ENCODE data around the gene AOAH. TPM values are rescaled to one million over a fixed set of nuclear protein-coding genes. Genes with fewer than 3 reads are reported as not detected.
"Not testable (repeated sequence)": the region's sequence is repeated elsewhere in the genome, so short reads cannot be mapped to it uniquely, and the experiment has no call there.

The AOAH gene
- total and polyA plus RNA-seq, 4 experiments from 2014 or later: 1.5 to 5.4 (median 4.2) TPM

- peaks cover 0 to 4% of the 10 kb centered on the region in 2 donors for H3K36me3 Mint-ChIP-seq
- POLR2A ChIA-PET (ENCODE audit: partially characterized antibody): interaction anchor here (2.6 kb wide), 1 partner anchor 11 kb away, joined by 16 read pairs; no protein-coding TSS in a partner anchor
- Histone ChIP-seq H3K9me3 (ENCODE audit: control insufficient read depth in 1 of 2, low read length in 2 of 2) (no peaks in the 10 kb centered on the region), H3K27me3 (ENCODE audit: insufficient read depth, low read length) (no peaks in the 10 kb centered on the region), H3K36me3 (ENCODE audit: insufficient read depth, low read length) (no peaks in the 10 kb centered on the region), H3K4me3 (ENCODE audit: low read length in 2 of 2) (no peak overlapping the region), H3K4me1 (ENCODE audit: insufficient read depth, low read length) (no peaks in the 10 kb centered on the region), H3K27ac (ENCODE audit: low read depth, low read length) (no peak overlapping the region)
- no peaks in the 10 kb centered on the region for H3K27me3 Mint-ChIP-seq
- intact Hi-C loops (cut with micrococcal nuclease): no loop called here
- peaks cover 0 to 12% (median 0%) of the 10 kb centered on the region in 4 donors for H3K4me1 Mint-ChIP-seq
- H3K4me3 Mint-ChIP-seq: no peak overlapping the region
- peaks cover 0 to 2% (median 0%) of the 10 kb centered on the region in 8 donors for H3K9me3 Mint-ChIP-seq
- H3K27ac Mint-ChIP-seq: no peak overlapping the region
- CTCF ChIA-PET (ENCODE audit: partially characterized antibody): interaction anchor here (1.3 kb wide), 1 partner anchor 9 kb away, joined by 5 read pairs; no protein-coding TSS in a partner anchor
- no peak for DNase-seq
Measured at GRCh38 chr7:36650320-36650719, 74.0 kb downstream of the AOAH start.

- H3K36me3 Mint-ChIP-seq; H3K27me3 Mint-ChIP-seq; H3K9me3 Mint-ChIP-seq; H3K4me3 ChIP-seq (ENCODE audit: low read length in 2 of 2); H3K4me1 ChIP-seq (ENCODE audit: insufficient read depth, low read length); H3K4me3 Mint-ChIP-seq; H3K27ac Mint-ChIP-seq; DNase-seq; intact Hi-C loops (cut with micrococcal nuclease); H3K36me3 ChIP-seq (ENCODE audit: insufficient read depth, low read length); H3K27ac ChIP-seq (ENCODE audit: low read depth, low read length); H3K9me3 ChIP-seq (ENCODE audit: control insufficient read depth in 1 of 2, low read length in 2 of 2); H3K27me3 ChIP-seq (ENCODE audit: insufficient read depth, low read length): not testable (repeated sequence)
- H3K4me1 Mint-ChIP-seq: peaks cover 0 to 11% (median 5%) of the 10 kb centered on the region in 4 donors
- CTCF ChIA-PET (ENCODE audit: partially characterized antibody): interaction anchor here (0.7 to 1.3 kb wide), 4 partner anchors 8 to 533 kb away, joined by 3 to 5 read pairs (median 4); no protein-coding TSS in a partner anchor
- POLR2A ChIA-PET (ENCODE audit: partially characterized antibody): interaction anchor here (2.6 kb wide), 1 partner anchor 10 kb away, joined by 16 read pairs; no protein-coding TSS in a partner anchor
Measured at GRCh38 chr7:36649319-36649718, 75.0 kb downstream of the AOAH start.

- CTCF ChIA-PET (ENCODE audit: partially characterized antibody): interaction anchor here (0.7 to 1.1 kb wide), 3 partner anchors 20 to 534 kb away, joined by 3 to 4 read pairs (median 4); no protein-coding TSS in a partner anchor
- H3K36me3 ChIP-seq (ENCODE audit: insufficient read depth, low read length): no peaks in the 10 kb centered on the region
- H3K27ac ChIP-seq (ENCODE audit: low read depth, low read length): no peak overlapping the region
- H3K4me1 ChIP-seq (ENCODE audit: insufficient read depth, low read length): no peaks in the 10 kb centered on the region
- Mint-ChIP-seq H3K27ac (no peak overlapping the region), H3K9me3 (peaks cover 0 to 2% (median 0%) of the 10 kb centered on the region in 8 donors), H3K4me3 (no peak overlapping the region), H3K4me1 (peaks cover 5 to 17% (median 9%) of the 10 kb centered on the region in 4 donors), H3K27me3 (no peaks in the 10 kb centered on the region), H3K36me3 (peaks cover 0 to 4% of the 10 kb centered on the region in 2 donors)
- no peaks in the 10 kb centered on the region for H3K27me3 ChIP-seq (ENCODE audit: insufficient read depth, low read length)
- DNase-seq: no peak
- H3K9me3 ChIP-seq (ENCODE audit: control insufficient read depth in 1 of 2, low read length in 2 of 2): no peaks in the 10 kb centered on the region
- no peak overlapping the region for H3K4me3 ChIP-seq (ENCODE audit: low read length in 2 of 2)
- POLR2A ChIA-PET (ENCODE audit: partially characterized antibody): interaction anchor here (2.6 kb wide), 1 partner anchor 9 kb away, joined by 16 read pairs; no protein-coding TSS in a partner anchor
- intact Hi-C loops (cut with micrococcal nuclease): no loop called here
Measured at GRCh38 chr7:36648441-36648840, 75.9 kb downstream of the AOAH start.

- Histone ChIP-seq H3K36me3 (ENCODE audit: insufficient read depth, low read length) (no peaks in the 10 kb centered on the region), H3K27me3 (ENCODE audit: insufficient read depth, low read length) (no peaks in the 10 kb centered on the region), H3K9me3 (ENCODE audit: control insufficient read depth in 1 of 2, low read length in 2 of 2) (no peaks in the 10 kb centered on the region), H3K4me3 (ENCODE audit: low read length in 2 of 2) (no peak overlapping the region), H3K27ac (ENCODE audit: low read depth, low read length) (no peak overlapping the region), H3K4me1 (ENCODE audit: insufficient read depth, low read length) (peaks cover 13% of the 10 kb centered on the region)
- Mint-ChIP-seq H3K4me1 (peaks cover 19 to 47% (median 30%) of the 10 kb centered on the region in 4 donors), H3K4me3 (no peak overlapping the region), H3K36me3 (peaks cover 0 to 3% of the 10 kb centered on the region in 2 donors), H3K27me3 (no peaks in the 10 kb centered on the region), H3K9me3 (peaks cover 0 to 2% (median 0%) of the 10 kb centered on the region in 8 donors), H3K27ac (peak overlapping the region in 5 of 7 donors; percentile 26 to 89 (median 67))
- POLR2A ChIA-PET (ENCODE audit: partially characterized antibody): no interaction called here
- DNase-seq: no peak
- CTCF ChIA-PET (ENCODE audit: partially characterized antibody): interaction anchor here (1.3 kb wide), 1 partner anchor 25 kb away, joined by 3 read pairs; no protein-coding TSS in a partner anchor
- intact Hi-C loops (cut with micrococcal nuclease): no loop called here
Measured at GRCh38 chr7:36644625-36645422, 79.5 kb downstream of the AOAH start.

GRCh38 chr7:36642414-36642813 lies 81.9 kb downstream of the AOAH start:
- Histone ChIP-seq H3K9me3 (ENCODE audit: control insufficient read depth in 1 of 2, low read length in 2 of 2) (no peaks in the 10 kb centered on the region), H3K4me3 (ENCODE audit: low read length in 2 of 2) (no peak overlapping the region), H3K4me1 (ENCODE audit: insufficient read depth, low read length) (peaks cover 37% of the 10 kb centered on the region), H3K36me3 (ENCODE audit: insufficient read depth, low read length) (no peaks in the 10 kb centered on the region), H3K27ac (ENCODE audit: low read depth, low read length) (no peak overlapping the region), H3K27me3 (ENCODE audit: insufficient read depth, low read length) (no peaks in the 10 kb centered on the region)
- Mint-ChIP-seq H3K9me3 (peaks cover 0 to 2% (median 0%) of the 10 kb centered on the region in 8 donors), H3K27ac (peak overlapping the region in 4 of 7 donors; percentile 21 to 91 (median 52)), H3K27me3 (no peaks in the 10 kb centered on the region), H3K36me3 (no peaks in the 10 kb centered on the region), H3K4me3 (no peak overlapping the region), H3K4me1 (peaks cover 42 to 72% (median 53%) of the 10 kb centered on the region in 4 donors)
- ChIA-PET CTCF (ENCODE audit: partially characterized antibody) (interaction anchor here (1.3 to 7.0 kb wide), 2 partner anchors 28 to 155 kb away, joined by 3 to 46 read pairs; no protein-coding TSS in a partner anchor), POLR2A (ENCODE audit: partially characterized antibody) (interaction anchor here (1.1 kb wide), 1 partner anchor 12 kb away, joined by 3 read pairs; no protein-coding TSS in a partner anchor)
- DNase-seq: no peak
- intact Hi-C loops (cut with micrococcal nuclease): no loop called here

GRCh38 chr7:36642010-36642409 lies 82.3 kb downstream of the AOAH start:
- Mint-ChIP-seq H3K36me3 (no peaks in the 10 kb centered on the region), H3K27me3 (no peaks in the 10 kb centered on the region), H3K4me3 (no peak overlapping the region), H3K27ac (peak overlapping the region in 6 of 7 donors; percentile 25 to 92 (median 86)), H3K9me3 (peaks cover 0 to 2% (median 0%) of the 10 kb centered on the region in 8 donors), H3K4me1 (peaks cover 46 to 76% (median 57%) of the 10 kb centered on the region in 4 donors)
- no peak overlapping the region for H3K27ac ChIP-seq (ENCODE audit: low read depth, low read length)
- H3K27me3 ChIP-seq (ENCODE audit: insufficient read depth, low read length): no peaks in the 10 kb centered on the region
- H3K9me3 ChIP-seq (ENCODE audit: control insufficient read depth in 1 of 2, low read length in 2 of 2): no peaks in the 10 kb centered on the region
- ChIA-PET POLR2A (ENCODE audit: partially characterized antibody) (interaction anchor here (1.1 kb wide), 1 partner anchor 12 kb away, joined by 3 read pairs; no protein-coding TSS in a partner anchor), CTCF (ENCODE audit: partially characterized antibody) (interaction anchor here (0.8 to 7.0 kb wide), 4 partner anchors 8 to 154 kb away, joined by 3 to 46 read pairs (median 4); no protein-coding TSS in a partner anchor)
- H3K36me3 ChIP-seq (ENCODE audit: insufficient read depth, low read length): no peaks in the 10 kb centered on the region
- H3K4me3 ChIP-seq (ENCODE audit: low read length in 2 of 2): no peak overlapping the region
- DNase-seq: no peak
- H3K4me1 ChIP-seq (ENCODE audit: insufficient read depth, low read length): peaks cover 41% of the 10 kb centered on the region
- intact Hi-C loops (cut with micrococcal nuclease): no loop called here

GRCh38 chr7:36640682-36641081 lies 83.6 kb downstream of the AOAH start:
- Histone ChIP-seq H3K27me3 (ENCODE audit: insufficient read depth, low read length) (no peaks in the 10 kb centered on the region), H3K4me3 (ENCODE audit: low read length in 2 of 2) (no peak overlapping the region), H3K9me3 (ENCODE audit: control insufficient read depth in 1 of 2, low read length in 2 of 2) (no peaks in the 10 kb centered on the region), H3K4me1 (ENCODE audit: insufficient read depth, low read length) (peaks cover 47% of the 10 kb centered on the region), H3K36me3 (ENCODE audit: insufficient read depth, low read length) (no peaks in the 10 kb centered on the region), H3K27ac (ENCODE audit: low read depth, low read length) (no peak overlapping the region)
- ChIA-PET CTCF (ENCODE audit: partially characterized antibody) (interaction anchor here (1.1 to 7.0 kb wide), 6 partner anchors 11 to 152 kb away, joined by 3 to 46 read pairs (median 9); no protein-coding TSS in a partner anchor), POLR2A (ENCODE audit: partially characterized antibody) (interaction anchor here (1.3 to 2.8 kb wide), 5 partner anchors 9 to 251 kb away, joined by 3 to 16 read pairs (median 11); partner anchors contain the start of gene ANLN)
- intact Hi-C loops (cut with micrococcal nuclease): no loop called here
- Mint-ChIP-seq H3K9me3 (peaks cover 0 to 2% (median 0%) of the 10 kb centered on the region in 8 donors), H3K36me3 (no peaks in the 10 kb centered on the region), H3K4me1 (peaks cover 46 to 82% (median 62%) of the 10 kb centered on the region in 4 donors), H3K4me3 (peak overlapping the region in 1 of 8 donors; percentile 76), H3K27me3 (no peaks in the 10 kb centered on the region), H3K27ac (peak overlapping the region in 6 of 7 donors; percentile 66 to 96 (median 90))
- no peak for DNase-seq

Data from CD4-positive, alpha-beta memory T cell (primary cell).